ENCODE data around the gene CHID1. TPM values are rescaled to one million over a fixed set of nuclear protein-coding genes. Genes with fewer than 3 reads are reported as not detected.

The CHID1 gene
- total and polyA plus RNA-seq, 2 of the 8 experiments (the other 6 are each of a cell fraction or from before 2014, with no cell fraction given) = 81.2 to 88.5 TPM

DNA sequence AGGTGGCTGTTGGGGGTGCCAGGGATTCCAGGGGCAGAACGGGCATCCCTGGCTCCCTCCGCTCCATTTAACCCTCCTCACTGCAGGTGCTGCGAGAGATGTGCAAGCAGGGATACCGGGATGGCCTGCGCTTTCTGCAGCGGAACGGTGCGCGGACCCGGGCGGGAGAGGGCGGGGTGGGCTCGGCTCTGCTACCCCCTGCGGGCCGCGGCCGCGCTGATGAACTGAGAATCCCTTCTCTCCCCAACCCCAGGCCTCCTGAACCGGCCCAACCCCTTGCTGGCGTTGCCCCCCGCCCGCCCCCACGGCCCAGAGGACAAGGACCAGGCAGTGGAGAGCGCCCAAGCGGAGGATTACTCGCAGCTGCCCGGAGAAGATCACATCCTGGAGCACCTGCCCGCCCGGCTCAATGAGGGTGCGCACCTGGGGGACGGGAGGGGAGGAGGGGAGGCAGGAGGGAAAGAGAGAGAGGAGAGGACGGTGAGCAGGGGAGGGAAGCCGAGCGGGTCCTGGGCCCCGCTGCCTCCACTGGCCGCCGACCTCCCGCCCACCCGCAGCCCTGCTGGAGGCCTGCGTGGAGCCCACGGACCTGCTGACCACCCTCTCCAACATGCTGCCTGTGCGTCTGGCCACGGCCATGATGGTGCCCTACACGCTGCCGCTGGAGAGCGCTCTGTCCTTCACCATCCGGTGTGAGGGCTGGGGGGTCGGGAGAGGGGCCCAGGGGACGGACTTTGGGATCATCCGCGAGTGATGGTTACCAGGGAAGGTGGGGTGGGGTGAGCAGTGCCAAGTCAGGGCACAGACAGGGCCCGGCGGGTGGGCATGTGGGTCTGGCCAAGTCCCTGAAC, 86.9 kb downstream of the CHID1 start:
- no peak overlapping the region for H2BK20ac ChIP-seq (ENCODE audit: low read length)
- no peak overlapping the region for H3K4ac ChIP-seq (replicated peaks; ENCODE audit: insufficient read length, low read depth, low read length)
- H3K23ac ChIP-seq (ENCODE audit: insufficient read length) = no peak overlapping the region
- WGBS, 2 experiments (ENCODE audit: extremely low coverage in 1 of 2, insufficient coverage in 1 of 2, insufficient read length in 1 of 2, insufficient replicate concordance in 2 of 2, low coverage in 1 of 2, low lambda C conversion rate in 2 of 2, missing lambda C conversion rate in 1 of 2) = 91% methylated on average over 19 of the region's 53 CpGs; no CpG with 5 or more reads in 1 of the 2 experiments
- H4K91ac ChIP-seq (replicated peaks; ENCODE audit: insufficient read length, low read length) = no peak overlapping the region
- H3K18ac ChIP-seq (ENCODE audit: extremely low read depth, low read length) = no peak overlapping the region
- peaks cover 0 to 24% (median 19%) of the 10 kb centered on the region in 4 experiments; a peak in 6 of 7 replicates for H3K4me1 ChIP-seq (replicated peaks in 1 of 4; ENCODE audit: control insufficient read depth in 3 of 4, insufficient read depth in 4 of 4, low read length in 3 of 4)
- no peak overlapping the region for H2AFZ ChIP-seq (ENCODE audit: low read length)
- no peak overlapping the region for H2BK5ac ChIP-seq (ENCODE audit: low read depth, low read length)
- no peak overlapping the region for H4K8ac ChIP-seq (ENCODE audit: extremely low read depth, insufficient read depth, low read length)
- FAIRE-seq = no peak
- no peak overlapping the region for H3K4me2 ChIP-seq (ENCODE audit: insufficient read depth in 1 of 2, low read depth in 2 of 2, low read length in 2 of 2)
- CTCF ChIA-PET (ENCODE audit: partially characterized antibody) = interaction anchor here (0.6 to 1.7 kb wide), 6 partner anchors 12 to 823 kb away, joined by 3 to 4 read pairs (median 4); no protein-coding TSS in a partner anchor
- no peak overlapping the region for H2BK12ac ChIP-seq (ENCODE audit: low read depth, low read length)
- no peak overlapping the region for H3K27ac ChIP-seq (ENCODE audit: low read depth, low read length)
- peaks cover 0 to 10% (median 1%) of the 10 kb centered on the region in 4 experiments; a peak in 1 of 8 replicates for H3K36me3 ChIP-seq (ENCODE audit: control insufficient read depth in 2 of 4, insufficient read depth in 4 of 4, low read length in 3 of 4)
- H3K9ac ChIP-seq (replicated peaks in 1 of 4; ENCODE audit: extremely low read depth in 1 of 4, low read depth in 3 of 4, low read length in 3 of 4) = no peak overlapping the region
- no peak overlapping the region for H2BK120ac ChIP-seq (replicated peaks; ENCODE audit: low read depth, low read length)
- H3K79me1 ChIP-seq (ENCODE audit: low read depth, low read length) = peaks cover 8% of the 10 kb centered on the region
- H2AK5ac ChIP-seq (ENCODE audit: low read depth, low read length) = no peak overlapping the region
- no peak for DNase-seq (ENCODE audit: low read depth in 1 of 2, low spot score in 2 of 2)
- peaks cover 0 to 14% of the 10 kb centered on the region in 2 experiments for H4K20me1 ChIP-seq (replicated peaks in 1 of 2; ENCODE audit: control insufficient read depth in 1 of 2, insufficient read depth in 2 of 2, low read length in 2 of 2)
- no peak overlapping the region for H4K5ac ChIP-seq (ENCODE audit: insufficient read length, low read depth, low read length)
- H2BK15ac ChIP-seq (ENCODE audit: low read length) = no peak overlapping the region
- H3K14ac ChIP-seq (ENCODE audit: insufficient read length) = no peak overlapping the region
- H3K23me2 ChIP-seq (ENCODE audit: low read depth, low read length) = peaks cover 13% of the 10 kb centered on the region; the same call in 1 of the 2 replicates
- H3K79me2 ChIP-seq (ENCODE audit: control insufficient read depth in 1 of 2, insufficient read depth in 2 of 2, low read length in 2 of 2) = peaks cover 0 to 5% of the 10 kb centered on the region in 2 experiments; a peak in 1 of 4 replicates
- TF ChIP-seq TEAD4 (IDR thresholded peaks at IDR 0.05; ENCODE audit: low read depth, low read length) = no peak
- TF ChIP-seq CEBPB (IDR thresholded peaks at IDR 0.05; ENCODE audit: low read depth, low read length) = no peak
- TF ChIP-seq TBP (IDR thresholded peaks at IDR 0.05; ENCODE audit: low read depth, low read length) = no peak
- no peak overlapping the region for H3K4me3 ChIP-seq (ENCODE audit: extremely low read depth in 1 of 4, insufficient read depth in 2 of 4, low read depth in 3 of 4, low read length in 4 of 4)
- no peak overlapping the region for H3K56ac ChIP-seq (replicated peaks; ENCODE audit: insufficient read length, low read depth, low read length)
- H3K27me3 ChIP-seq (replicated peaks in 1 of 4; ENCODE audit: control insufficient read depth in 3 of 4, extremely low read depth in 1 of 4, insufficient read depth in 3 of 4, low read length in 3 of 4) = peaks cover 0 to 11% (median 6%) of the 10 kb centered on the region in 4 experiments; a peak in 5 of 7 replicates
- no peaks in the 10 kb centered on the region for H3K9me3 ChIP-seq (ENCODE audit: insufficient read depth in 2 of 2, low read depth in 1 of 2, low read length in 1 of 2)
- POLR2A ChIA-PET (ENCODE audit: partially characterized antibody) = interaction anchor here (1.5 to 53.0 kb wide), 3 partner anchors 6 to 37 kb away, joined by 3 to 1917 read pairs (median 1917); partner anchors contain the start of genes CD151, CEND1, CRACR2B and PIDD1
